ENCODE results near the gene IRF3.

Gene IRF3

DNA sequence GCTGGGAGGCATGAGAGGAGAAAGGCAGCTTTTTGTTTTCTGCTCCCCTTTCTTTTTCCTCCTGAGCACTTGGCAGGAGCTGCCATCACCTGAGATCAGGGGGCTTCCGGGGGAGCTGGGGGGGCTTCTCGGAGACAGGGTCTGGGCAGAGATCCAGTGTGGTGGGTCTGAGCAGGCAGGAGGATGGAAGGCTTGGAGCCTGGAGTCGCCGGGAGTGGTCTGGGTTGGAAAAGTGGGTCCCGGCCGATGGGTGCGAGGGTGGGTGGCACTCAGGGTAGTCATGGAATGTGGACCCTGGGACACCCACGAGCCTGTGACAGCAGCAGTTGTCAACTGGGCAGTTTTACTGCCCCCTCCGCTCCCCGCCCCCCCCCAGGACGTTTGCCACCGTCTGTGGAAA lies 21.5 kb upstream of the IRF3 start:
- no peak for DNase-seq

DNA sequence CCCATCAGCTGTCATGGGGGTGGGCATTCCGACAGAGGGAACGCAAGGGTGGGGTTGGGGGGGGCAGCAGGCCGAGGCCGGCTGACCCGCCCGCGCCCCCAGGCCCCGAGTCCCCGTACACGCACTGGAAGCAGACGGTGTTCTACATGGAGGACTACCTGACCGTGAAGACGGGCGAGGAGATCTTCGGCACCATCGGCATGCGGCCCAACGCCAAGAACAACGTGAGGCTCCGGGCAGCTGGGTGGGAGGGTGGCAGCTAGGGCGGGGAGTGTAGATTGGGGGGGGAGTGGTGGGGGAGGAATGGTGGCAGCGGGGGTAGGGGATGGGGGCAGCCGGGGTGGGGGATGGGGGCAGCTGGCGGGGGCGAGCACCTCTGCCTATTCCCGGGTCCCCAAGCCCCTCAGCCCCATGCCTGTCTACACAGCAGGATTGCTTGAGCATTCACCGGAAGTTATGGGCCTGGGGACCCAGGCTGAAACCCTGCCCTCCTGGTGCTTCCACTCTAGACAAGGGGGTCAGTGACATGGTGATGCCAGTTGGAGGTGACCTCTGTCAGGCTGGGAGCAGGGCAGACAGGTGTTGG lies 20.9 kb upstream of the IRF3 start:
- DNase-seq = no peak

DNA sequence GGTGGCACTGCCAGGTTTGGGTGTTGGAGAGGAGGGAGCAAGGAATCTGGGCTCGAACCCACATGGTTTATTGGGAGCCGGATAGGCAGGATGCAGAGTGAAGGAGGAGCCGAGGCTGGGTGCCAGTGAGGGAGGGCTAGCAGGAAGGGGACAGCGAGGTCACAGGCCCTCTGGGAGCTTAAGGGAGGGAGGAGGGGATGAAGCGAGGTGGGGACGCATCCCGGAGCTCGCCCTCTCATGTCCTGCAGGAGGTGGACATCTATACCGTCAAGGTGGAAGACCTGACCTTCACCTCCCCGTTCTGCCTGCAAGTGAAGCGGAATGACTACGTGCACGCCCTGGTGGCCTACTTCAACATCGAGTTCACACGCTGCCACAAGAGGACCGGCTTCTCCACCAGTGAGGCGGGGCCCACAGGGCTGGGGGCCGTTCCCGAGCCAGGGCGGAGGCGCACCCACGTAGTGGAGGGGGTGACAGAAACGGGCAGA lies 20.2 kb upstream of the IRF3 start:
- DNase-seq = no peak

DNA sequence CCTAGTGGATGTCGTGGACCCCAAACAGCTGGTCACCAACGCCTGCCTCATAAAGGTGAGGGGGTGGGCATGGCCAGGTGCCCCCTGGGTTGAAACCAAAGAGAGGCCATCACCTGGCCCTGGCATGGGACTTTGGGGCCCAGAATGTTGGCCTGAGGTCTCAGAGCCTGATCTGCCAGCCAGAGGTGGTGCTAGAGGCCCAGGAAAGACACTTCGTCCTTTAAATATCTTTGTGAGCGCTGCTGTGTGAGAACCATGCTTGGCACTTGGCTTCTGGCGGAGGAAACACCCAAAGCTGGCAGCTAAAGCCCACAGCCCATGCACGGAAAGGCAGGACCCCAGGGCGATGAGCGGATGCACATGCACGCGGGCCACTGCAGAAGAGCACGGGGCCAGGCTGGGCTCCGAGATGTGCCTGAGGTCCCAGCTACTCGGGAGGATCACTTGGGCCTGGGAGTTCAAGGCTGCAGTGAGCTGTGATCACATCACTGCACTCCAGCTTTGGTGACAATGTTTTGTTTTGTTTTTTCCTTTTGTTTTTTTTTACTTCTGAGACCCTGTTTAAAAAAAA lies 19.4 kb upstream of the IRF3 start:
- no peak for DNase-seq

DNA sequence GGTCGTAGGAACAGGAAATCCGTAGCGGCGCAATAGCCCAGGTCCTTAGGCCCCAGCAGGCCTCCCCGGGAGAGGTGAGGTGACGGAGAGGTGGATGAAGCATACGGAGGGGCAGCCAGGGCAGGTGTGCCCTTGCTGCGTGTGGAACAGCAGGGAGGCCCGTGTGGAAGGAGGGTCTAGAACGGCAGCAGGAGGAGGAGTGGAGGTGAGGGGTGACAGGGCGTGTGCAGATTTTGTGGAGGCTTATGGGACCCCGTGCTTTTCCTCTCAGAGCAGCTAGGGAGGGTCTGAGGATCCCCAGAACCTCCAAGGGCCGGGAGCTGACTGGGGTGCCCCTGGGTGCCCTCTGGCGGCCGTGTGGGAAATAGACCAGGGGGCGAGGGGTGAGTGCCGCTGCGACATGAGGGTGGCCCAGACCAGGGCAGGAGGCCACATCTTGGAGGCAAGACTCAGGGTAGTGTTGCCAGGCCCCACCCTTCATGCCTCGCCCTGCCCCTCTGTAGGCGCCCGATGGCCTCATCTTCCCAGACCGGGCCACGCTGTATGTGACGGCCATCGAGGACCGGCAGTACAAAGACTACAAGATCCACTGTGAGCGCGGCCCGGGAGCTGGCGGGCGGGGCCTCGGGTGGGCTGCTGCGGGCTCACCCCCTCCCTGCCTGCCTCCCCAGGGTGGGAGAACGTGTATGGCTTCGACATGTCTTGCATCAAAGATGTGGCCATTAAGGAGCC lies 18.8 kb upstream of the IRF3 start:
- DNase-seq = no peak

DNA sequence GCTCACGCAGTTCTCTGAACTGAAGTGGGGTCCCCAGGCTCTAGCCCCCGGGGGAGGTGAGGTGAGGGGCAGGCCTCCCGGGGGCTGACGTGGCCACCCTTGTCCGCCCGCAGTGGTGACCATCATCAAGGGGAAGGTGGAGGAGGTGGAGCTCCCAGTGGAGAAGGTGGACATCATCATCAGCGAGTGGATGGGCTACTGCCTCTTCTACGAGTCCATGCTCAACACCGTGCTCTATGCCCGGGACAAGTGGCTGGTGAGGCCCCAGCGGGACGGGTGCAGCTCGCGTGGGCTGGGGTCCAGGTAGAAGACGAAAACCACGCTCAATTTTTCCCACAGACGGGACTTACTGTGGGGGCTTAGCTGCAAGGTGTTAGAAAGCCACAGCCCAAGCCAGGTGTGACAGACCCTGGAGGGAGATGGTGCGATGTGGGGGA lies 18.2 kb upstream of the IRF3 start:
- no peak for DNase-seq

DNA sequence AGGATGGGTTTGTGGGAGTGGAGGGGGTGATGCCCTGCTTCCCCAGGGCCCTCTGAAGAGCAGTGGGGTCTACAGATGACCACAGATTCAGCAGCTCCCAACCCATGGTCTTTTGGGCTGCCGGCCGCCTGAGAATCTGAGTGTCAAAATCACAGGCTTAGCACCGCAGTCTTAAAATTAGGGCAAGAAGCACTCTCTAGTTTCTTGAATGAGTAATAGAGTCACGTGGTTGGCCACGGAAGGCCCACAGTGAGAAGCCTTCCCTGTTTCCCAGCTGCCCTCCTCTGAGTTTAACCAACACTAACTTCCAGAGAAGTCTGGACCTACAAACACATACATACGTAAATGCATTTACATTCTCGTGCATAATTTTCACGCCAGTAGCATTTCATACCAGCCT lies 16.6 kb upstream of the IRF3 start:
- DNase-seq = no peak

DNA sequence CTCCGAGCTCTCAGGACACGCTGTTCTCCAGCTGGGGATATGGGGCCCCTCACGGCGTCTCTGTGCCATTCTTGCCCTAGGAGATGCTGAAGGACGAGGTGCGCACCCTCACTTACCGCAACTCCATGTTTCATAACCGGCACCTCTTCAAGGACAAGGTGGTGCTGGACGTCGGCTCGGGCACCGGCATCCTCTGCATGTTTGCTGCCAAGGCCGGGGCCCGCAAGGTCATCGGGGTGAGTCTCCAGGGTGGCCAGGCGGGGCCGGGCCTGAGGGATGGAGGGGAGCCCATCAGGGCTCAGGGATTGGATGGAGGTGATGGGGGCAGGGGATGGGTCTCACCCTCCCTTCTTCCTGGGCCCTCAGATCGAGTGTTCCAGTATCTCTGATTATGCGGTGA lies 16.2 kb upstream of the IRF3 start:
- DNase-seq = no peak

DNA sequence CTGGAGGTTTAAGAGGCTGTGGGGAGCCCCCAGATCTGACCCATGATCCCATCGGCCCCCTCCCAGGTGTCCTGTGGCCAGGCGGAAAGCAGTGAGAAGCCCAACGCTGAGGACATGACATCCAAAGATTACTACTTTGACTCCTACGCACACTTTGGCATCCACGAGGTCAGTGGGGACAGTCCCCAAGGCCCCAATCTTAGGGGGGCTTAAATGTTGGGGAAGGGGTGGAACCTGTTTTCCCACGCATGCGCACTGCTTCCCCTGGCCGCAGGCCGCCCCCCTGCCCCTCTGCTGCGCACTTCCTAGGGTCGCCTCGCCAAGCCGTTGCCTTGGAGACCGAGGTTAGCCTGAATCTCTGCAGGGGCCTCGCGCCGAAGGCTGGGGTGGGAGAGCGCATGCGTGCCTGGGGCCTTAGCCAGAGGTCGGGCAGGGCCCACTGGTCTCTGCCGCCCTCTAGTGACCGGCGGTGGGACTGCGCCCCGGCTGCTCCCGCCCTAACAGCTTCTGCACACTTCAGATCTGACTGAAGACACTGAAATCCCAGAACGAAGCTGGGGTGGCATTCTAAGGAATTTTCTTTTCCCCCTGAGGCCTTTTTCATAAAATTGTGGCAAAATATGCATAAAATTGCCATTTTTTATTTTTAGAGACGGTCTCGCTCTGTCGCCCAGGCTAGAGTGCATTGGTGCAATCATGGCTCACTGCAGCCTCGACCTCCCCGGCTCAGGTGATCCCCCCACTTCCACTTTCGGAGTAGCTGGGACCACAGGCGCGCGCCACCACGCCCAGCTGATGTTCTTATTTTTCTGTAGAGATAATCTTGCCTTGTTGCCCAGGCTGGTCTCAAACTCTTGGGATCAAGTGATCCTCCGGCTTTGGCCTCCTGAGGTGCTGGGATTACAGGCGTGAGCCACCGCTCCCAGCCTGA lies 15.0 kb upstream of the IRF3 start:
- DNase-seq = peak; percentile 17

DNA sequence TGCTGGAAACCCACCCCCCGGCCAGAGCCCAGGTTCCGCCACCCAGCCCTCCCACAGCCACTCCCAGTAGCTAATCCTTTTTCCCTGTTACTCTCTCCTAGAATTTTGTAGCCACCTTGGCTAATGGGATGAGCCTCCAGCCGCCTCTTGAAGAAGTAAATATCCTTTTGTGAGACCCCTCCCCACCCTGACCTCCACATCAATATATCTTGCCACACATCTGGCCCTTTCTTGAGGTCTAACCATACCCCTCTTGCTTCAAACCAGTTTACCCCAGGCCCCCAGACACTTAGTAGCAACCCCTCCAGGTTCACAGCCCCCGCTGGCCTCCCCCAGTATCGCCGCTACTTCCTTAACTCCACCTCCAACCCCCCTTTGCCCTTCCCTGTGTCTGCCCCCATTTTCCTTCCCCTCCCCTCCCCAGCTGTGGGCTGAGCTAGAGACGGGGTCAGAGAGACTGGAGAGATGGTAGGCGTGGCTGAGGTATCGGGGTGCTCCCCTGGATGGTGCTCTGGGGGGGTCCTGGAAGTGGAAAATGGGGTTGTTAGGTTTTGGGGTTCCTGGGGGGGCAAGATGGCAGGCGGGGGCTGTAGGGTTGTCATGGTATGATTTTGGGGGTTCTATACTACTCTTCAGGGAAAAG lies 14.2 kb upstream of the IRF3 start:
- no peak for DNase-seq

DNA sequence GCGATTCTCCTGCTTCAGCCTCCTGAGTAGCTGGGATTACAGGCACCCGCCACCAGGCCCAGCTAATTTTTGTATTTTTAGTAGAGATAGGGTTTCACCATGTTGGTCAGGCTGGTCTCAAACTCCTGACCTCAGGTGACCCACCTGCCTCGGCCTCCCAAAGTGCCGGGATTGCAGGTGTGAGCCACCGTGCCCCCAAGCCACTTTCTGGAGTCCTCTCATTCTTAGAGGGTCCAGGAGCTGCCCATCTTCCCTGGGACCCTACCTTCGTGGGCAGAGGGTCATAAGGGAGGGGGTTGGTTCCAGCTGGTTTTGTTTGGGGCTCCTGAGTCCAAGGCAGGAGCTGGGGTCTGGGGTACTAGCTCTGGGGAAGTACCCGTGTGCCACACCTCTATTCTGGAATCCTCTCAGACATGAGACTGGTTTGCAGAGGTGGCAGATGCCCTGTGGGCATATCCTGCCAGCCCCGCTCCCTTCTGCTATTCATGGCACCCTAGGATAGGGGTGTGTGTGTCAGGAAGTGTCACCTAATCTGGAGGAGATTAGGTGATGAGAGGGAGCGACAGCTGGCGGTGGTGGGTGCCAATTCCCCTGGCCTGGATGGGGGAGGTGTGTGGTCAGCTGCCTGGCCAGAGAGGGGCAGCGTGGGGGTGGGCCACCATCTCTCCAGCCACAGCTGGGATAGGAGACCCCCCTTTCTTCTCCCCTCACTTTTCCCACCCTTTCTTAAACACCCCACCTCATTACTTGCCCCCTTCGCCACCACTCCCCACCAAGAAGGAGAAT lies 13.5 kb upstream of the IRF3 start:
- DNase-seq = no peak

DNA sequence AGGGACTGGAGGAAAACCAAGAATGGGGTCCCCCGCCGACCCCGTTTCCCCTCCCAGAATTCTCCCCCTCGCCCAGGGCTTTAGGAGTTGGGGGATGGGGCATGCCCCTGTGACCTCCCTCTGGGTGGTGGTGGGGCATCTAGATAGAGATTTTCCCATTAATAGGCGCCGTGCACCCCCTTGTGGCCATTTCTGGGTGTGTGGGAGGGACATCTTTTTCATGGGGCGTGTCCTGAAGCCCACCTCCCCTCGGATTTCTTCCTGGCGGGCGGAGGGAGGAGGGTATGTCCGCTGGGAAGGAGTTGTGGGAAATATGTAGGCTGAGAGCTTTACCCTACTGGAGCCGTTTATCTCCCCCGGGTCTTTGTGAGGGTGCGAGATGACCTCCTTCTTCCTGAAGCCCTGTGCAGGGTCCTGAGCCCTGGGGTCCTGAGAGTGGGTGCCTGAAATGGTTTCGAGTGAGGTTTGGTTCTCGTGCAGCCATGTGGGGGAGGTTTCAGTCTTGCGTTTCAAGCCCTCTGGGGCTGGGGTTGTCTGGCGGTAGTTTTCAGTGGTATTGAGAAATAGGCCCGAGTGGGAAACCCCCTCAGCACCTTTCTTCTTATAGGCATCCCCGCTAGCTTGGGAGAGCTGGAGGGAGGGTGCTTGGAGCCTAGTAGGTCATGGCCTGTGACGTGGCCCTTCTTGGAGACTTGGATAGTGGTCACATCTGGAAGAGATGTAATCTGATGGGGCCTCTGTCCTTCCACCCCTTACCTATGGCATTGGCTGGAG lies 12.4 kb upstream of the IRF3 start:
- DNase-seq = no peak

DNA sequence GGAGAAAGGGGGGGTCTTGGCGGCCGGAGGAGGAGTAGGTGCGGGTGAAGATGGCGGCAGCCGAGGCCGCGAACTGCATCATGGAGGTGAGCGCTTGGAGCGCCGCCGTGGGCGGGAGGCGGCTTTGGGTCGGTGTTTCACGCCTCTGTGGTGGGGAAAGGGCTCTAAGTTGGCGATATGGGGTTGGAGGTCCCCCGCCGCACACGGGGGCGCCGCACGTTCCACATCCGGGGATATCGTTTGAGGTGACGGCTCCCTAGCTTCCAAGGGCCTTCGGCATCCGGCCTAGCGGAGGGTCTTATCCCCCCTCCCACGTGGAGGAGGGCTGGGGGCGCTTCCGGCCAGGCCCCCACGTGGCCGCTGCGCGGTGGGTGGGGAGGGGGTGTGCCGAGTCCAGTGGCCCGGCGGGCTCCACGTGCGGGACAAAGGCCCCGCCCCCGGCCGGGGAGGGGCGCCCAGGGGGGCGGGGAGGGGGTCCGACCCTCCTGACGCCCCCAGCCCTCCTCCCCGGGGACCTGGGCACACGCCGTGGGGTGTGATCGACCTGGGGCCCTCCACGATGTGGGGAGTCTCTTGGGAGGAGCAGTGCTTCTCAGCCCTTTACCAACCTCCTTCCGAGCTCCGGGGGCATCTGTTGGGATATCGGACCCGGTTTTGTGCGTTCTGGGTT lies 11.7 kb upstream of the IRF3 start, which contains the start of gene PRMT1:
Gene PRMT1 (plus strand): TSS at position 41 of the 670 bp plus-strand sequence. CDS start 10 bp downstream, at position 51.
- DNase-seq = no peak

DNA sequence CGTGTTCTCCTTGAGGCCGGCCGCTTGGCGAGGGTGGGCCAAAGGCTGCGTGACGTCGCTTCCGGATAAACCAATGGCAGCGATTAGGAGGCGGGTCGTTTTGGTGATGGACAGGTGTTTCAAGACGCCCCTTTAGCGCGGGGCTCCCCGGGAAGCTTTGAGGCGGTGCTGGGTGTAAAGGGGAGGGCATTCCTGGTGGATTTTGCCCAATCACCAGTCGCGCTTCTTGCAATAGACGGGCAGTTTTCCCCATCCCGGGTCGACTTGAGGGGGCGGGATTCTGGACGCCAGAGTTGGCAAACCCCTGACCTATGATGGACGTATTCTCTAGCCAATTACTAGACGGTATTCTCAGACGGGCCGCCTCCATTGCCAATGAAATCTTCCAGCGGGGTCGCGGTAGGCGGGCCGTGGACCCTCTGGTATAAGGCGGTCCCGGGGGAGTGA lies 11.2 kb upstream of the IRF3 start:
- DNase-seq = peak; percentile 99

DNA sequence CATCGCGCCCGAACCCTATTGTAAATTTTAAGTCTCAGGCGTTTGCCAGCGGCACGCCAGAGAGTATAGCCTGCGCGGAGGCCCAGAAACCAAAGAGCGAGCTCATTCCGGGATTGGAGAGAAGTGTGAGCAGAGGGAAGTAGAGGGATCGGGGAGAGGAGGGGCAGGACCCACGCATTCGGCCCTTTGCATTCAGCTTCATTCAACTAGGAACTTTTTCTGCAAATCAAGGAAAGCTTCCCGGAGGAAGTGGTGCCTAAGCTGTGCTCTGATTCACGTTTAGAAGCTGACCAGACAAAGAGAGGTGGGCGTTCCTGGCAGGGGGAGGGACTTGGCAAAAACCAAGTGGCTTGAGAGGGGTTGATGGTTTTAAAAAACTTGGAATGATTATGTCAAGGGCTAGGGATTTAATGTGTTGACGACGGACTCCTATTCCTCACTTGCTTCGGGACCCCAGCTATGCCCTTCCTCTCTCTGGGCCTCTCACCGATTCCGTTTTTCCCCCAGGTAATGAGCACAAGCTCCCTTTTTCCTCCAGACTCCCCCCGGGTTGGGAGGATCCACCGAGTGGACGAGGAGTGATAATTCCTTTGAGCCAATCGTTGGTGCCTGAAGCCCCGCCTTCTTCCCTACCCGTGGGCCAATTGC lies 10.6 kb upstream of the IRF3 start:
- DNase-seq = peak; percentile 90

DNA sequence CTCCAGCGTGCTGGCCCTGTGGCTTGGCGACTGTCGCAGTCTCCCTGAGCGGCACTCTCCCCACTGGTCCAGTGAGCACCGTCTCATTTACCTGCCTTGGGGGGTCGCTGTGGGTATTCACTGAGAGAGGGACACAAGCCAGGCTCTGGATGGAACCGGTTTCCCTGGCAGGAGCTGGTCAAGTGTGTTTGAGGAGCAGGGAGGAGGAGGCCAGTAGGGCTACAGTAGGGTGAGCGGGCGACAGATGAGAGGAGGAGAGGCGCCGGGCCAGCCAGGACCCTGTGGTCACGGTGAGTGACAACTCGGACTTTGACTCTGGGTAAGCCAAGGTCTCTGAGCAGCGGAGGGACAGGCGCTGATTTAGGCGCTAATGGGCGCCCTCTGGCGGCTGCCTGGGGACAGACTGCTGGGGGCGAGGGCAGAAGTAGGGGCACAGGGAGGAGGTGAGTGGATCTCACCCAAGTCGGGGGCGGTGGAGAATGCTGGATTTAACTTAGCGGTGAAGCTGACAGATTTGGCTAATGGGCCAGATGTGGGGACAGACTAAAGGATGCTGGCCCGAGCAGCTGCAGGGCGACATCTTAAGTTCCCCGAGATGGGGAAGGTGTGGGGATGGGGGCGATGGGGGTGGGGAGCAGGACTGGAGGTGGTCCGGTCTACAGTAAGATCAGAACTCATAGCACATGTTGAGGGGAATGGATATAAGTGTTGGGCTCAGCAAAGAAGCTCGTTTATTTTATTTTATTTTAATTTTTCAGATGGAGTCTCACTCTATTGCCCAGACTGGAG lies 6.7 kb upstream of the IRF3 start:
- peak; percentile 63 for DNase-seq

DNA sequence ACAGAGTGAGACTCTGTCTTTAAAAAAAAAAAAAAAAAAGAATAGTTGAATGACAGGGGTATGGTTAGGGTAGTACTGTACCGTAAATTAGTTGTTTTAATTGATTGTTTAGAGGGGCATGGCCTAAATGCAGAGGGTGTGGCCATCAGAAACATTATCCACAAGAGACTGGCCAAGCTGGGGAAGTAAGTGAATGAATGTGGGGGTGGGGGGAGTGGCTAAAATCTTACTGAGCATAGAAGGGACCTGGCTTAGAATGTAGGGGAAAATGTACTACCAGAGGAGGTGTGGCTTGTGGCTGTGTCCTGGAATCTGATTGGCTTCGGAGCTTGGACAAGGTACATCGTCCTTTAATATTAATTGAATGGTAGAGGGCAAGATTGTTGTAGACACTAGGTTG lies 3.9 kb upstream of the IRF3 start:
- DNase-seq = no peak

DNA sequence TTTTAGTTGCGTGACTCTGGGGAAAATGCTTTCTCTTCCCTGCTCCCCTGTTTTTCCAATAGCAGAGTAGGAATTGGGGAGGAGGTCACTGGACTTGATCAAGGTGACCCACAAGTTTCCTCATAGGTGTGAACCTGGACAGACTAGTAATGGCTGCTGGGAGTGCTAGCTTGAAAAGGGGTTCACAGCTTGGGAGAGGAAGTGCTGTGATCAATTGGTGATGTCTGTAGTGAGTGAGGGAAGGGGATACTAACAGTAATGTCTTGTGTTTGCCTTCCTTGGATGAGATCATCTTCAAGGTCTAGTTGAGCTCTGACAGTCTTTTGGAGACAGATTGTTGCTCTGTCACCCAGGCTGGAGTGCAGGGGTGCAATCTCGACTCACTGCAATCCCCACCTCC lies 1.8 kb upstream of the IRF3 start:
- no peak for DNase-seq

DNA sequence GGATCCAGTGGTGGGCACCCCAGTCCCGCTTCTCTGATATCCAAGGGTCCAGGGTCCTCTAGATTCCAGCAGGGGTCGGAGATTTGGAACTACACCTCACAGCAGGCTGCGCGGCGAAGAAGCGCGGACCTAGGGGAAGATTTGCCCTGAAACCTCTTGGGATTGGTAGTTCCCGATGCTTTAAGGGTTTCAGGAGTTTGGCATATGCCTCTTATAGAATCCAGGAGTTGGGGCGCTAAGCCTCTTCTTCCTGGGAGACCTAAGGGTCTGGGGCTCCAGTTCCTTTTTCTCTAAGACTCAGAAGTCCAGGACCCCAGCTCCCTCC lies 425 bp upstream of the IRF3 start:
- no peak for DNase-seq

Data from DMS153 (cell line).